ENCODE measurements around the gene GRIN2C.

Gene GRIN2C

DNA sequence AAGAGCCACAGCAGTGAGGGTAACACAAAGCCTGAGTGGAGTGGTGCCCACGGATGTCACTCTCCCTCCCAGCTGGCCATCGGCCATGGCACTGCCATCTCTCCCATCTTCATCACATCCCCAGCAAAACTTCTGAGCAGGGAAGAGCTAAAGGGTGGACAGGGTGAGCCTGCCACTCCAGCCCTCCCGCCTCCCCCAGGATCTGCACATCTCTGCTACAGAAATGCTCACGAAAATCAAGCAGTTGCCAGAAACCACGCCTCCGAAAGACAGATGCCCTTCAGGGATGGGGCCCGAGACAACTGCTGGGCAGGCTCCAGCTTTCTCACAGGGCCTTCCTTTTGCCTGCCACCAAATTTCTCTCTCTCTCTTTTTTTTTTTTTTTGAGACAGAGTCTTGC is 3.6 kb downstream of the GRIN2C start:
- TF ChIP-seq KLF8 (tag by site-specific recombination; IDR thresholded peaks at IDR 0.05), result no peak
- no peak for TF ChIP-seq ZNF670 (tag by site-specific recombination; IDR thresholded peaks at IDR 0.05; ENCODE audit: low read depth)
- no peak for TF ChIP-seq ZNF223 (tag by site-specific recombination; IDR thresholded peaks at IDR 0.05)
- TF ChIP-seq, protein P1, sequence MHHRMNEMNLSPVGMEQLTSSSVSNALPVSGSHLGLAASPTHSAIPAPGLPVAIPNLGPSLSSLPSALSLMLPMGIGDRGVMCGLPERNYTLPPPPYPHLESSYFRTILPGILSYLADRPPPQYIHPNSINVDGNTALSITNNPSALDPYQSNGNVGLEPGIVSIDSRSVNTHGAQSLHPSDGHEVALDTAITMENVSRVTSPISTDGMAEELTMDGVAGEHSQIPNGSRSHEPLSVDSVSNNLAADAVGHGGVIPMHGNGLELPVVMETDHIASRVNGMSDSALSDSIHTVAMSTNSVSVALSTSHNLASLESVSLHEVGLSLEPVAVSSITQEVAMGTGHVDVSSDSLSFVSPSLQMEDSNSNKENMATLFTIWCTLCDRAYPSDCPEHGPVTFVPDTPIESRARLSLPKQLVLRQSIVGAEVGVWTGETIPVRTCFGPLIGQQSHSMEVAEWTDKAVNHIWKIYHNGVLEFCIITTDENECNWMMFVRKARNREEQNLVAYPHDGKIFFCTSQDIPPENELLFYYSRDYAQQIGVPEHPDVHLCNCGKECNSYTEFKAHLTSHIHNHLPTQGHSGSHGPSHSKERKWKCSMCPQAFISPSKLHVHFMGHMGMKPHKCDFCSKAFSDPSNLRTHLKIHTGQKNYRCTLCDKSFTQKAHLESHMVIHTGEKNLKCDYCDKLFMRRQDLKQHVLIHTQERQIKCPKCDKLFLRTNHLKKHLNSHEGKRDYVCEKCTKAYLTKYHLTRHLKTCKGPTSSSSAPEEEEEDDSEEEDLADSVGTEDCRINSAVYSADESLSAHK (tag by site-specific recombination; IDR thresholded peaks at IDR 0.05), result no peak
- TF ChIP-seq ZSCAN23 (tag by site-specific recombination; IDR thresholded peaks at IDR 0.05), result no peak
- TF ChIP-seq ZNF558 (tag by site-specific recombination; IDR thresholded peaks at IDR 0.05), result no peak
- TF ChIP-seq ZNF623 (tag by site-specific recombination; IDR thresholded peaks at IDR 0.05), result no peak
- no peak for TF ChIP-seq ZNF16 (tag by site-specific recombination; IDR thresholded peaks at IDR 0.05; ENCODE audit: low read depth)
- TF ChIP-seq, protein P2, sequence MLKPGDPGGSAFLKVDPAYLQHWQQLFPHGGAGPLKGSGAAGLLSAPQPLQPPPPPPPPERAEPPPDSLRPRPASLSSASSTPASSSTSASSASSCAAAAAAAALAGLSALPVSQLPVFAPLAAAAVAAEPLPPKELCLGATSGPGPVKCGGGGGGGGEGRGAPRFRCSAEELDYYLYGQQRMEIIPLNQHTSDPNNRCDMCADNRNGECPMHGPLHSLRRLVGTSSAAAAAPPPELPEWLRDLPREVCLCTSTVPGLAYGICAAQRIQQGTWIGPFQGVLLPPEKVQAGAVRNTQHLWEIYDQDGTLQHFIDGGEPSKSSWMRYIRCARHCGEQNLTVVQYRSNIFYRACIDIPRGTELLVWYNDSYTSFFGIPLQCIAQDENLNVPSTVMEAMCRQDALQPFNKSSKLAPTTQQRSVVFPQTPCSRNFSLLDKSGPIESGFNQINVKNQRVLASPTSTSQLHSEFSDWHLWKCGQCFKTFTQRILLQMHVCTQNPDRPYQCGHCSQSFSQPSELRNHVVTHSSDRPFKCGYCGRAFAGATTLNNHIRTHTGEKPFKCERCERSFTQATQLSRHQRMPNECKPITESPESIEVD (tag by site-specific recombination; IDR thresholded peaks at IDR 0.05), result no peak
- TF ChIP-seq, protein P3, sequence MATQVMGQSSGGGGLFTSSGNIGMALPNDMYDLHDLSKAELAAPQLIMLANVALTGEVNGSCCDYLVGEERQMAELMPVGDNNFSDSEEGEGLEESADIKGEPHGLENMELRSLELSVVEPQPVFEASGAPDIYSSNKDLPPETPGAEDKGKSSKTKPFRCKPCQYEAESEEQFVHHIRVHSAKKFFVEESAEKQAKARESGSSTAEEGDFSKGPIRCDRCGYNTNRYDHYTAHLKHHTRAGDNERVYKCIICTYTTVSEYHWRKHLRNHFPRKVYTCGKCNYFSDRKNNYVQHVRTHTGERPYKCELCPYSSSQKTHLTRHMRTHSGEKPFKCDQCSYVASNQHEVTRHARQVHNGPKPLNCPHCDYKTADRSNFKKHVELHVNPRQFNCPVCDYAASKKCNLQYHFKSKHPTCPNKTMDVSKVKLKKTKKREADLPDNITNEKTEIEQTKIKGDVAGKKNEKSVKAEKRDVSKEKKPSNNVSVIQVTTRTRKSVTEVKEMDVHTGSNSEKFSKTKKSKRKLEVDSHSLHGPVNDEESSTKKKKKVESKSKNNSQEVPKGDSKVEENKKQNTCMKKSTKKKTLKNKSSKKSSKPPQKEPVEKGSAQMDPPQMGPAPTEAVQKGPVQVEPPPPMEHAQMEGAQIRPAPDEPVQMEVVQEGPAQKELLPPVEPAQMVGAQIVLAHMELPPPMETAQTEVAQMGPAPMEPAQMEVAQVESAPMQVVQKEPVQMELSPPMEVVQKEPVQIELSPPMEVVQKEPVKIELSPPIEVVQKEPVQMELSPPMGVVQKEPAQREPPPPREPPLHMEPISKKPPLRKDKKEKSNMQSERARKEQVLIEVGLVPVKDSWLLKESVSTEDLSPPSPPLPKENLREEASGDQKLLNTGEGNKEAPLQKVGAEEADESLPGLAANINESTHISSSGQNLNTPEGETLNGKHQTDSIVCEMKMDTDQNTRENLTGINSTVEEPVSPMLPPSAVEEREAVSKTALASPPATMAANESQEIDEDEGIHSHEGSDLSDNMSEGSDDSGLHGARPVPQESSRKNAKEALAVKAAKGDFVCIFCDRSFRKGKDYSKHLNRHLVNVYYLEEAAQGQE (tag by site-specific recombination; IDR thresholded peaks at IDR 0.05), result no peak
- TF ChIP-seq IKZF3 (tag by site-specific recombination; IDR thresholded peaks at IDR 0.05), result no peak
- no peak for TF ChIP-seq ZNF24 (tag by site-specific recombination; IDR thresholded peaks at IDR 0.05)
- TF ChIP-seq ZNF121 (tag by site-specific recombination; IDR thresholded peaks at IDR 0.05), result no peak
- no peak for TF ChIP-seq KLF7 (tag by site-specific recombination; IDR thresholded peaks at IDR 0.05; ENCODE audit: borderline replicate concordance)
- CTCF ChIA-PET, result interaction anchor here (0.5 to 14.4 kb wide), 6 partner anchors 9 to 556 kb away, joined by 3 to 338 read pairs (median 8); partner anchors contain the start of gene FDXR
- Histone ChIP-seq H3K27ac (ENCODE audit: extremely low read depth, low read depth, low read length) (no peak overlapping the region), H3K4me3 (ENCODE audit: low read depth, low read length) (no peak overlapping the region), H3K36me3 (ENCODE audit: control insufficient read depth in 2 of 2, insufficient read depth in 1 of 2, low read length in 2 of 2) (no peaks in the 10 kb centered on the region), H3K9me3 (ENCODE audit: control insufficient read depth, insufficient read depth, low read depth, low read length) (no peaks in the 10 kb centered on the region), H3K4me1 (ENCODE audit: control insufficient read depth, insufficient read depth, low read length) (peaks cover 5% of the 10 kb centered on the region; the same call in 1 of the 2 replicates)
- POLR2A ChIA-PET, result interaction anchor here (0.6 to 2.3 kb wide), 2 partner anchors 17 to 103 kb away, joined by 8 to 12 read pairs; partner anchors contain the start of gene FDXR

DNA sequence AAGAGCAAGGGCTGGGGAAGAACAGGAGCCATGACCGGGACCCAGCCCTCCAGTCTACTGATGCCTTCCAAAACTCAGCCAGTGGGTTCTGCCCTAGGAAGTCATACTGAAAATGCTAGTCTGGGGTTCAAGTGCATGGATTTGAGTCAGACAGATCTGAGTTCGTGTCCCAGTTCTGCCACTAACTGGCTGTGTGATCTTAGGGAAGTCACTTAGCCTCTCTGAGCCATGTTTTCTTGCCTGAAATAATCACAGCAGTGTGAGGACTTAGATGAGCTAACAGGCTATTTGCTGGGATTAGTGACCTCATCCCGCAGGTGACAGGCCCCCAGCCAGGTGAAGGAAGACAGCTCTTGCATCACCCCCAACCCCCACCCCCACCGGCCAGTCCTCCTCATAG is 4.4 kb downstream of the GRIN2C start:
- ChIA-PET POLR2A (interaction anchor here (0.5 kb wide), 1 partner anchor 66 kb away, joined by 3 read pairs; no protein-coding TSS in a partner anchor), CTCF (interaction anchor here (0.9 to 14.4 kb wide), 6 partner anchors 10 to 110 kb away, joined by 3 to 338 read pairs (median 8); partner anchors contain the start of genes FDXR and NAT9)
- H3K4me3 ChIP-seq (ENCODE audit: low read depth, low read length), result no peak overlapping the region
- H3K4me1 ChIP-seq (ENCODE audit: control insufficient read depth, insufficient read depth, low read length), result peaks cover 5% of the 10 kb centered on the region; the same call in 1 of the 2 replicates
- no peak overlapping the region for H3K27ac ChIP-seq (ENCODE audit: extremely low read depth, low read depth, low read length)
- H3K9me3 ChIP-seq (ENCODE audit: control insufficient read depth, insufficient read depth, low read depth, low read length), result no peaks in the 10 kb centered on the region
- TF ChIP-seq, protein P4, sequence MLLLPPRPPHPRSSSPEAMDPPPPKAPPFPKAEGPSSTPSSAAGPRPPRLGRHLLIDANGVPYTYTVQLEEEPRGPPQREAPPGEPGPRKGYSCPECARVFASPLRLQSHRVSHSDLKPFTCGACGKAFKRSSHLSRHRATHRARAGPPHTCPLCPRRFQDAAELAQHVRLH (tag by site-specific recombination; IDR thresholded peaks at IDR 0.05), result 0 out of 2 replicates have a peak, but pooled peaks have one; percentile 12
- TF ChIP-seq, protein P5, sequence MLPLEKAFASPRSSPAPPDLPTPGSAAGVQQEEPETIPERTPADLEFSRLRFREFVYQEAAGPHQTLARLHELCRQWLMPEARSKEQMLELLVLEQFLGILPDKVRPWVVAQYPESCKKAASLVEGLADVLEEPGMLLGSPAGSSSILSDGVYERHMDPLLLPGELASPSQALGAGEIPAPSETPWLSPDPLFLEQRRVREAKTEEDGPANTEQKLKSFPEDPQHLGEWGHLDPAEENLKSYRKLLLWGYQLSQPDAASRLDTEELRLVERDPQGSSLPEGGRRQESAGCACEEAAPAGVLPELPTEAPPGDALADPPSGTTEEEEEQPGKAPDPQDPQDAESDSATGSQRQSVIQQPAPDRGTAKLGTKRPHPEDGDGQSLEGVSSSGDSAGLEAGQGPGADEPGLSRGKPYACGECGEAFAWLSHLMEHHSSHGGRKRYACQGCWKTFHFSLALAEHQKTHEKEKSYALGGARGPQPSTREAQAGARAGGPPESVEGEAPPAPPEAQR (tag by site-specific recombination; IDR thresholded peaks at IDR 0.05), result no peak
- peak; percentile 74; the same call in 1 of the 2 replicates for TF ChIP-seq ZNF768 (tag by site-specific recombination; IDR thresholded peaks at IDR 0.05)
- H3K36me3 ChIP-seq (ENCODE audit: control insufficient read depth in 2 of 2, insufficient read depth in 1 of 2, low read length in 2 of 2), result no peaks in the 10 kb centered on the region

Data from HEK293 (cell line).